HEK293 (cell line): ENCODE data around the gene FOXC2.

Experiments
- CTCF ChIP-seq: fragments of 450-650 bp; formaldehyde crosslinking; IDR thresholded peaks from 2 replicates; pipeline ENCODE4 v1.5.1; 2016; ENCODE audit warnings: missing biosample characterization, missing genetic modification characterization
- PATZ1 ChIP-seq: fragments of 450-650 bp; formaldehyde crosslinking; IDR thresholded peaks from 2 replicates; pipeline ENCODE4 v1.5.1; 2016; ENCODE audit warnings: missing biosample characterization, missing genetic modification characterization
- ZBTB20 ChIP-seq: fragments of 450-650 bp; formaldehyde crosslinking; IDR thresholded peaks from 2 replicates; pipeline ENCODE4 v1.5.1; 2016; ENCODE audit warnings: missing biosample characterization, missing genetic modification characterization
- ZNF121 ChIP-seq: fragments of 450-650 bp; formaldehyde crosslinking; IDR thresholded peaks from 2 replicates; pipeline ENCODE4 v1.5.1; 2016; ENCODE audit warnings: missing biosample characterization, missing genetic modification characterization
- ZNF146 ChIP-seq: fragments of 450-650 bp; formaldehyde crosslinking; IDR thresholded peaks from 2 replicates; pipeline ENCODE4 v1.5.1; 2016; ENCODE audit warnings: missing biosample characterization, missing genetic modification characterization
- ZNF398 ChIP-seq: fragments of 450-650 bp; formaldehyde crosslinking; IDR thresholded peaks from 2 replicates; pipeline ENCODE4 v1.5.1; 2017; ENCODE audit warnings: missing biosample characterization, missing genetic modification characterization
- ZNF558 ChIP-seq: fragments of 450-650 bp; formaldehyde crosslinking; IDR thresholded peaks from 2 replicates; pipeline ENCODE4 v1.5.1; 2016; ENCODE audit warnings: missing biosample characterization, missing genetic modification characterization

- no peak for TF ChIP-seq PATZ1
- no peak for TF ChIP-seq ZNF121 (tag by site-specific recombination)
- no peak for TF ChIP-seq CTCF
- no peak for TF ChIP-seq ZBTB20 (tag by site-specific recombination)
- no peak for TF ChIP-seq ZNF398
- TF ChIP-seq ZNF558 (tag by site-specific recombination), result no peak
- no peak for TF ChIP-seq ZNF146 (tag by site-specific recombination)
These were observed 10.8 kb downstream of the FOXC2 start for GRCh38 chr16:86577314-86577971.
